Natural killer cell (primary cell): ENCODE measurements around the gene SSC5D. TPM values are rescaled to one million over a fixed set of nuclear protein-coding genes. Genes with fewer than 3 reads are reported as not detected.

Experiments used
- ATAC-seq, 3 donors: fragments of 150-1000 bp in 2 of 3; fragments of 200-7000 bp in 1 of 3; cut with Tn5 transposase; 1 replicate in 1 of 3; 2 replicates in 2 of 3; pipeline ENCODE4 v1.10.0; 2021; ENCODE audit warnings: mild to moderate bottlenecking in 2 of 3, moderate library complexity in 2 of 3
- DNase-seq, 2 donors: peaks; one replicate each; pipeline versions ENCODE4 v3.0.0 to v3.0.0-alpha.2; 2013 to 2021; ENCODE audit warnings: mixed read lengths in 1 of 2
- H3K27ac ChIP-seq: one replicate; pipeline ENCODE4 v1.5.1; 2013; ENCODE audit warnings: mild to moderate bottlenecking, low read length
- H3K27me3 ChIP-seq: one replicate; pipeline ENCODE4 v1.6.1; 2013; ENCODE audit warnings: low read length; ENCODE audit not compliant: control insufficient read depth, insufficient read depth
- H3K36me3 ChIP-seq: one replicate; pipeline ENCODE4 v1.6.1; 2013; ENCODE audit warnings: low read length; ENCODE audit not compliant: control insufficient read depth, insufficient read depth
- H3K4me1 ChIP-seq: one replicate; pipeline ENCODE4 v1.6.1; 2013; ENCODE audit warnings: low read length; ENCODE audit not compliant: control insufficient read depth, insufficient read depth
- H3K4me3 ChIP-seq: one replicate; pipeline ENCODE4 v1.5.1; 2013; ENCODE audit warnings: low read length
- H3K9me3 ChIP-seq: one replicate; pipeline ENCODE4 v1.6.1; 2013; ENCODE audit warnings: low read length; ENCODE audit not compliant: control insufficient read depth, insufficient read depth
- H3K27ac Mint-ChIP-seq, 2 donors: one replicate each; pipeline ENCODE4 v1.8.0; 2022; ENCODE audit warnings: mild to moderate bottlenecking in 2 of 2, mixed read lengths in 2 of 2, moderate library complexity in 1 of 2
- H3K27me3 Mint-ChIP-seq, 2 donors: one replicate each; pipeline ENCODE4 v1.8.0; 2022; ENCODE audit warnings: low read depth in 2 of 2, mixed read lengths in 2 of 2
- H3K36me3 Mint-ChIP-seq: one replicate; pipeline ENCODE4 v1.8.0; 2022; ENCODE audit warnings: mixed read lengths
- H3K4me1 Mint-ChIP-seq, 2 donors: one replicate each; pipeline ENCODE4 v1.8.0; 2022; ENCODE audit warnings: mixed read lengths in 2 of 2
- H3K4me3 Mint-ChIP-seq: one replicate; pipeline ENCODE4 v1.8.0; 2022; ENCODE audit warnings: mild to moderate bottlenecking, moderate library complexity, mixed read lengths
- H3K9me3 Mint-ChIP-seq, 2 donors: one replicate each; pipeline ENCODE4 v1.8.0; 2022; ENCODE audit warnings: mixed read lengths in 2 of 2
- CTCF ChIP-seq: fragments of 200-600 bp; IDR thresholded peaks from one replicate; pipeline ENCODE4 v1.8.0; 2022; ENCODE audit warnings: antibody characterized with exemption
- WGBS: methylation state at CpG from one replicate; pipeline ENCODE4 v1.1.7; 2013; ENCODE audit warnings: missing lambda C conversion rate; ENCODE audit not compliant: insufficient coverage; 5-methylcytosine and 5-hydroxymethylcytosine counted together
- intact Hi-C: fragments of 100-400 bp; cut with micrococcal nuclease; formaldehyde crosslinking; loops from one replicate; pipeline ENCODE4 v1.14.2; 2022
- total RNA-seq, 4 donors: library from RNA; stranded (reverse); fragments of 120-200 nt in 1 of 4; gene quantifications; one replicate each; pipeline versions ENCODE4 v1.2.3 to v1.2.4, GENCODE V29; 2013 to 2022

Gene SSC5D
- total RNA-seq, 3 donors from 2014 or later (not counting 1 experiment from before 2014, with no cell fraction given) = 0.11 to 0.68 (median 0.58) TPM

- TF ChIP-seq CTCF = no peak
- H3K36me3 ChIP-seq = no peaks in the 10 kb centered on the region
- no peaks in the 10 kb centered on the region for H3K9me3 Mint-ChIP-seq
- peaks cover 12 to 13% of the 10 kb centered on the region in 2 donors for H3K27me3 Mint-ChIP-seq
- peaks cover 2% of the 10 kb centered on the region for H3K27me3 ChIP-seq
- WGBS = 94% methylated on average over 9 of the region's 9 CpGs
- DNase-seq (no peak), ATAC-seq (no peak)
- H3K9me3 ChIP-seq = no peaks in the 10 kb centered on the region
- H3K4me3 ChIP-seq = no peak overlapping the region
- H3K4me1 ChIP-seq = no peaks in the 10 kb centered on the region
- H3K36me3 Mint-ChIP-seq = no peaks in the 10 kb centered on the region
- no peak overlapping the region for H3K4me3 Mint-ChIP-seq
- H3K27ac Mint-ChIP-seq = no peak overlapping the region
- no peak overlapping the region for H3K27ac ChIP-seq
- no peaks in the 10 kb centered on the region for H3K4me1 Mint-ChIP-seq
- intact Hi-C loops = no loop called here
Observed at GRCh38 chr19:55554302-55554701, 66.1 kb downstream of the SSC5D start.

- Mint-ChIP-seq H3K9me3 (no peaks in the 10 kb centered on the region), H3K36me3 (no peaks in the 10 kb centered on the region), H3K27me3 (peaks cover 10 to 12% of the 10 kb centered on the region in 2 donors), H3K4me1 (no peaks in the 10 kb centered on the region), H3K27ac (no peak overlapping the region), H3K4me3 (no peak overlapping the region)
- no peak for TF ChIP-seq CTCF
- no peaks in the 10 kb centered on the region for H3K36me3 ChIP-seq
- no peak overlapping the region for H3K4me3 ChIP-seq
- DNase-seq (no peak), ATAC-seq (no peak)
- no peaks in the 10 kb centered on the region for H3K4me1 ChIP-seq
- no peaks in the 10 kb centered on the region for H3K9me3 ChIP-seq
- whole genome bisulfite sequencing = 82% methylated on average over 8 of the region's 8 CpGs
- intact Hi-C loops = no loop called here
- peaks cover 2% of the 10 kb centered on the region for H3K27me3 ChIP-seq
- H3K27ac ChIP-seq = no peak overlapping the region
Observed at GRCh38 chr19:55554741-55555152, 66.5 kb downstream of the SSC5D start.

- no peak overlapping the region for H3K27ac Mint-ChIP-seq
Observed at GRCh38 chr19:55559684-55560083, 71.4 kb downstream of the SSC5D start.

More at GRCh38 chr19:55559684-55560083, 71.4 kb downstream of the SSC5D start:
- Mint-ChIP-seq H3K4me1 (no peaks in the 10 kb centered on the region), H3K27me3 (peaks cover 0 to 5% of the 10 kb centered on the region in 2 donors), H3K9me3 (no peaks in the 10 kb centered on the region), H3K36me3 (no peaks in the 10 kb centered on the region), H3K4me3 (no peak overlapping the region)
- ATAC-seq (no peak), DNase-seq (no peak)
- H3K36me3 ChIP-seq = no peaks in the 10 kb centered on the region
- 89% methylated on average over 9 of the region's 9 CpGs for WGBS
- no peak for TF ChIP-seq CTCF
- peaks cover 8% of the 10 kb centered on the region for H3K9me3 ChIP-seq
- no peak overlapping the region for H3K4me3 ChIP-seq
- intact Hi-C loops = no loop called here
- H3K27ac ChIP-seq = no peak overlapping the region
- no peaks in the 10 kb centered on the region for H3K4me1 ChIP-seq
- H3K27me3 ChIP-seq = no peaks in the 10 kb centered on the region
